HepG2 (cell line): ENCODE data around the gene RRAD. TPM values are rescaled to one million over a fixed set of nuclear protein-coding genes. Genes with fewer than 3 reads are reported as not detected.

Experiments
- ARID5B ChIP-seq: IDR thresholded peaks from 2 replicates; pipeline ENCODE4 v1.4.0; 2020; ENCODE audit warnings: mild to moderate bottlenecking, missing genetic modification reagents
- GABPB1 ChIP-seq: IDR thresholded peaks from 2 replicates; pipeline ENCODE4 v1.6.1; 2016; ENCODE audit warnings: mild to moderate bottlenecking, missing genetic modification reagents, moderate library complexity, missing compliant biosample characterization
- HMGXB4 ChIP-seq, 2 experiments: sonication (generic) in 1 of 2; formaldehyde crosslinking in 1 of 2; IDR thresholded peaks; 2 replicates each; pipeline versions ENCODE4 v1.4.0 to v1.6.1; 2018 to 2020; ENCODE audit warnings: missing genetic modification reagents in 2 of 2, borderline replicate concordance in 1 of 2, low read depth in 1 of 2, mild to moderate bottlenecking in 1 of 2, missing biosample characterization in 1 of 2
- SETDB1 ChIP-seq: sonication (generic); formaldehyde crosslinking; IDR thresholded peaks from 2 replicates; pipeline ENCODE4 v1.5.1; 2020; ENCODE audit warnings: missing genetic modification reagents, mild to moderate bottlenecking, borderline replicate concordance
- ZHX2 ChIP-seq, 2 experiments: sonication (generic) in 1 of 2; formaldehyde crosslinking in 1 of 2; IDR thresholded peaks; 2 replicates each; pipeline versions ENCODE4 v1.6.1 to v1.9.0; 2014 to 2022; ENCODE audit warnings: antibody characterized with exemption in 1 of 2, borderline replicate concordance in 1 of 2, inconsistent platforms in 1 of 2, low read depth in 1 of 2, missing genetic modification reagents in 1 of 2
- ZNF687 ChIP-seq: sonication (generic); formaldehyde crosslinking; IDR thresholded peaks from 2 replicates; pipeline ENCODE4 v1.5.1; 2020; ENCODE audit warnings: mild to moderate bottlenecking, missing genetic modification reagents, moderate library complexity
- polyA plus RNA-seq, 8 experiments: library from polyadenylated mRNA; depleted of rRNA in 3 of 8; stranded (reverse) in 7 of 8; unstranded in 1 of 8; fragments of >200 nt; fragmentation: Illumina TruSeq in 4 of 8; extraction: Trizol in 4 of 8; gene quantifications; 2 replicates each; pipeline versions ENCODE4 v1.2.1 to v1.2.3, GENCODE V29; 2011 to 2016; ENCODE audit warnings: low read depth in 4 of 8, missing spikeins in 1 of 8, mixed read lengths in 1 of 8; ENCODE audit not compliant: insufficient read depth in 1 of 8
- total RNA-seq, 5 experiments: library from RNA; depleted of rRNA; stranded (reverse); fragments of >200 nt; fragmentation: Illumina TruSeq; extraction: Trizol; gene quantifications; 2 replicates each; pipeline ENCODE4 v1.2.3, GENCODE V29; 2016; ENCODE audit warnings: low read depth in 1 of 5
- TF ChIP-seq, protein P1 (sequence below): sonication (generic); formaldehyde crosslinking; IDR thresholded peaks from 2 replicates; pipeline ENCODE4 v1.4.0; 2020; ENCODE audit warnings: missing genetic modification reagents; ENCODE audit errors: not compliant biosample characterization

Gene RRAD
- total and polyA plus RNA-seq, 2 of the 13 experiments (the other 11 are each of a cell fraction or from before 2014, with no cell fraction given) = 0.80 to 1.1 TPM

DNA sequence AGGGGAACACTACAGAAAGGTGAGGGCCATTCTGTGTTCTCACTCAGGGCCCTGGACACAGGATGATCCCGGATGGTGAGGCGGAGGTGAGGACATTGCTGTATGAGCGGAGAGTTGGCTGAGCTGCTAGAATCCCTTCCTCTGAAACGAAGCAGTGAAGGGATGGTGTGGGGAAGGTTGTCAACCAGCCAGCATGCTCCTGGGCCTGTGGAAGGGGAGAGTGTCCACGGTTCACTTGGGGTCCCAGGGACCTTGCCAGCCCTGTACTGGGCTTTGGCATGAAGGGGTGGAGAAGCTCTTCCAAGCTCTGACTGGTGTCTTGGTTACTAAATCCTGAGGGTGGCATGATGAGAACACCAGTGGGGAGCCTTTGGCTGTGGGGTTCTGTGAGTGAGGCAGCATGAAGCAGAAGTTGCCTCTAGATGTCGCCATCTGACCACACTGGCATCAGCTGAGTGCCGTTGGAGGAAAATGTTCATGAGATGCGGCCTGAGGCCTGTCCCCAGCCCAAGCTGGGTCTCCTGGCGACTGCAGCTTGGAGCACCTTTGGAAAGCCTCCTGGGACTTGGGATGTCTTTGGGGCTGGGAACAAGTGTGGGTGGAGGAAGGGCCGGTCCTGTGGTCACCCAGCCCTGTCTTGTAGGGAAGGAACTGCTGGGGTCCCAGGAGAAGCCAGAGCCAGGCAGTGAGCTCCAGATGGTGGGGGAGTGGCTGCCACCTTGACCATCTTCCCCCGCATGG, 30.2 kb downstream of the RRAD start (continued):
- TF ChIP-seq ARID5B (CRISPR knock-in tag) = peak; percentile 46; the same call in 1 of the 2 replicates
- no peak for TF ChIP-seq SETDB1
- peak; percentile 47 to 78; a peak in 2 of 4 replicates for TF ChIP-seq HMGXB4 (CRISPR knock-in tag; IDR thresholded peaks at IDR 0.05; ENCODE audit: borderline replicate concordance in 1 of 2, low read depth in 1 of 2)
- peak; percentile 55 for TF ChIP-seq ZNF687 (CRISPR knock-in tag)
- TF ChIP-seq, protein P1, sequence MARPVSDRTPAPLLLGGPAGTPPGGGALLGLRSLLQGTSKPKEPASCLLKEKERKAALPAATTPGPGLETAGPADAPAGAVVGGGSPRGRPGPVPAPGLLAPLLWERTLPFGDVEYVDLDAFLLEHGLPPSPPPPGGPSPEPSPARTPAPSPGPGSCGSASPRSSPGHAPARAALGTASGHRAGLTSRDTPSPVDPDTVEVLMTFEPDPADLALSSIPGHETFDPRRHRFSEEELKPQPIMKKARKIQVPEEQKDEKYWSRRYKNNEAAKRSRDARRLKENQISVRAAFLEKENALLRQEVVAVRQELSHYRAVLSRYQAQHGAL (CRISPR knock-in tag) = no peak
- TF ChIP-seq ZHX2 (IDR thresholded peaks at IDR 0.05; ENCODE audit: low read depth) = no peak
- no peak for TF ChIP-seq ZHX2 (CRISPR knock-in tag; IDR thresholded peaks at IDR 0.05; ENCODE audit: borderline replicate concordance)
- TF ChIP-seq GABPB1 (CRISPR knock-in tag) = peak; percentile 31; the same call in 1 of the 2 replicates
